ENCODE data around the gene KLHDC1.

GRCh38 chr14:49679271-49679670 is 13.6 kb upstream of the KLHDC1 start:
- TF ChIP-seq, protein P1, sequence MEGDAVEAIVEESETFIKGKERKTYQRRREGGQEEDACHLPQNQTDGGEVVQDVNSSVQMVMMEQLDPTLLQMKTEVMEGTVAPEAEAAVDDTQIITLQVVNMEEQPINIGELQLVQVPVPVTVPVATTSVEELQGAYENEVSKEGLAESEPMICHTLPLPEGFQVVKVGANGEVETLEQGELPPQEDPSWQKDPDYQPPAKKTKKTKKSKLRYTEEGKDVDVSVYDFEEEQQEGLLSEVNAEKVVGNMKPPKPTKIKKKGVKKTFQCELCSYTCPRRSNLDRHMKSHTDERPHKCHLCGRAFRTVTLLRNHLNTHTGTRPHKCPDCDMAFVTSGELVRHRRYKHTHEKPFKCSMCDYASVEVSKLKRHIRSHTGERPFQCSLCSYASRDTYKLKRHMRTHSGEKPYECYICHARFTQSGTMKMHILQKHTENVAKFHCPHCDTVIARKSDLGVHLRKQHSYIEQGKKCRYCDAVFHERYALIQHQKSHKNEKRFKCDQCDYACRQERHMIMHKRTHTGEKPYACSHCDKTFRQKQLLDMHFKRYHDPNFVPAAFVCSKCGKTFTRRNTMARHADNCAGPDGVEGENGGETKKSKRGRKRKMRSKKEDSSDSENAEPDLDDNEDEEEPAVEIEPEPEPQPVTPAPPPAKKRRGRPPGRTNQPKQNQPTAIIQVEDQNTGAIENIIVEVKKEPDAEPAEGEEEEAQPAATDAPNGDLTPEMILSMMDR (IDR thresholded peaks at IDR 0.05) = no peak
- no peak for TF ChIP-seq POLR2A (IDR thresholded peaks at IDR 0.05)

Measured in adrenal gland (tissue), 5 donors.